HEK293 (cell line): ENCODE data around the gene MFAP3.

ENCODE experiments used
- GLI2 ChIP-seq: fragments of 450-650 bp; formaldehyde crosslinking; IDR thresholded peaks from 2 replicates; pipeline ENCODE4; 2017; ENCODE audit warnings: missing biosample characterization, missing genetic modification characterization, low read depth, borderline replicate concordance
- MYNN ChIP-seq: fragments of 450-650 bp; formaldehyde crosslinking; IDR thresholded peaks from 2 replicates; pipeline ENCODE4 v1.5.1; 2016; ENCODE audit warnings: missing biosample characterization, missing genetic modification characterization, borderline replicate concordance
- SETDB1 ChIP-seq: IDR thresholded peaks from one replicate; pipeline ENCODE4 v1.6.1; 2017; ENCODE audit warnings: mild to moderate bottlenecking, low read length, moderate library complexity, mixed read lengths; ENCODE audit not compliant: insufficient read length
- SP7 ChIP-seq: fragments of 450-650 bp; formaldehyde crosslinking; IDR thresholded peaks from 2 replicates; pipeline ENCODE4 v1.5.1; 2016; ENCODE audit warnings: missing biosample characterization, missing genetic modification characterization
- ZBTB48 ChIP-seq: fragments of 450-650 bp; formaldehyde crosslinking; IDR thresholded peaks from 2 replicates; pipeline ENCODE4 v1.5.1; 2016; ENCODE audit warnings: missing biosample characterization, missing genetic modification characterization
- ZEB2 ChIP-seq: fragments of 450-650 bp; formaldehyde crosslinking; IDR thresholded peaks from 2 replicates; pipeline ENCODE4 v1.5.1; 2016; ENCODE audit warnings: missing biosample characterization, missing genetic modification characterization
- ZNF2 ChIP-seq: fragments of 450-650 bp; formaldehyde crosslinking; IDR thresholded peaks from 2 replicates; pipeline ENCODE4 v1.5.1; 2016; ENCODE audit warnings: missing biosample characterization, missing genetic modification characterization
- ZNF24 ChIP-seq: fragments of 450-650 bp; formaldehyde crosslinking; IDR thresholded peaks from 2 replicates; pipeline ENCODE4 v1.5.1; 2016; ENCODE audit warnings: missing biosample characterization, missing genetic modification characterization
- TF ChIP-seq, protein P1 (sequence below): fragments of 450-650 bp; formaldehyde crosslinking; IDR thresholded peaks from 2 replicates; pipeline ENCODE4 v1.5.1; 2016; ENCODE audit warnings: missing biosample characterization, missing genetic modification characterization
- TF ChIP-seq, protein P2 (sequence below): fragments of 450-650 bp; formaldehyde crosslinking; IDR thresholded peaks from 2 replicates; pipeline ENCODE4 v1.5.1; 2016; ENCODE audit warnings: missing biosample characterization, missing genetic modification characterization
- TF ChIP-seq, protein P3 (sequence below): fragments of 450-650 bp; formaldehyde crosslinking; IDR thresholded peaks from 2 replicates; pipeline ENCODE4 v1.5.1; 2016; ENCODE audit warnings: missing biosample characterization, missing genetic modification characterization
- TF ChIP-seq, protein P4 (sequence below): fragments of 450-650 bp; formaldehyde crosslinking; IDR thresholded peaks from 2 replicates; pipeline ENCODE4 v1.5.1; 2016; ENCODE audit warnings: missing biosample characterization, missing genetic modification characterization

DNA sequence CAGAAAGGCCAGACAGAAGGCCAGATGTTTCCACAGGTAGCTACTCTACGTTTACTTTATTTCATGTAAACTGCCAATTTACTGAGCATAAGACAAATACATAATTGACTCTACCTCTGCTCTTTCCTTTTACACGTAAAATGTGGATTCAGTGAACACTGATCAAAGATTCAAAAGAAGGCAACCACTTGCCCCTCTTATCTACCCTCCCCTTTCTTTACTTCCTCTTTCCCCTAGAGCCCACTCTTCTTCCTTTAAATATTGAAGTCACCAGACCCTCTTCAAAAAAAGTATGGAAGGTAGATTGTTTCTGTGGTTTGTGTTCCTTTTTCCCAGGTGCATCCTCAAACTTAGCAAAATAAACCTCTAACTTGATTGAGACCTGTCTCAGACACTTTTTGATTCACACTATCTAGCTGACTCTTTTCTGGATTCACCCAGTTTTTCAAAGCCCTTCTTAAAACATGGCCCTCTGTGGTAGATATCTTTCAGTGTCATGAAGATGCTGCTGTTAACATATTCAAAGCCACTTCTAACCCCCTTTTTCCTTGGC lies 6.8 kb upstream of the MFAP3 start:
- TF ChIP-seq, protein P1, sequence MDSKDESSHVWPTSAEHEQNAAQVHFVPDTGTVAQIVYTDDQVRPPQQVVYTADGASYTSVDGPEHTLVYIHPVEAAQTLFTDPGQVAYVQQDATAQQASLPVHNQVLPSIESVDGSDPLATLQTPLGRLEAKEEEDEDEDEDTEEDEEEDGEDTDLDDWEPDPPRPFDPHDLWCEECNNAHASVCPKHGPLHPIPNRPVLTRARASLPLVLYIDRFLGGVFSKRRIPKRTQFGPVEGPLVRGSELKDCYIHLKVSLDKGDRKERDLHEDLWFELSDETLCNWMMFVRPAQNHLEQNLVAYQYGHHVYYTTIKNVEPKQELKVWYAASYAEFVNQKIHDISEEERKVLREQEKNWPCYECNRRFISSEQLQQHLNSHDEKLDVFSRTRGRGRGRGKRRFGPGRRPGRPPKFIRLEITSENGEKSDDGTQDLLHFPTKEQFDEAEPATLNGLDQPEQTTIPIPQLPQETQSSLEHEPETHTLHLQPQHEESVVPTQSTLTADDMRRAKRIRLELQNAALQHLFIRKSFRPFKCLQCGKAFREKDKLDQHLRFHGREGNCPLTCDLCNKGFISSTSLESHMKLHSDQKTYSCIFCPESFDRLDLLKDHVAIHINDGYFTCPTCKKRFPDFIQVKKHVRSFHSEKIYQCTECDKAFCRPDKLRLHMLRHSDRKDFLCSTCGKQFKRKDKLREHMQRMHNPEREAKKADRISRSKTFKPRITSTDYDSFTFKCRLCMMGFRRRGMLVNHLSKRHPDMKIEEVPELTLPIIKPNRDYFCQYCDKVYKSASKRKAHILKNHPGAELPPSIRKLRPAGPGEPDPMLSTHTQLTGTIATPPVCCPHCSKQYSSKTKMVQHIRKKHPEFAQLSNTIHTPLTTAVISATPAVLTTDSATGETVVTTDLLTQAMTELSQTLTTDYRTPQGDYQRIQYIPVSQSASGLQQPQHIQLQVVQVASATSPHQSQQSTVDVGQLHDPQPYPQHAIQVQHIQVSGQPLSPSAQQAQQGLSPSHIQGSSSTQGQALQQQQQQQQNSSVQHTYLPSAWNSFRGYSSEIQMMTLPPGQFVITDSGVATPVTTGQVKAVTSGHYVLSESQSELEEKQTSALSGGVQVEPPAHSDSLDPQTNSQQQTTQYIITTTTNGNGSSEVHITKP (tag by site-specific recombination), result no peak
- TF ChIP-seq, protein P2, sequence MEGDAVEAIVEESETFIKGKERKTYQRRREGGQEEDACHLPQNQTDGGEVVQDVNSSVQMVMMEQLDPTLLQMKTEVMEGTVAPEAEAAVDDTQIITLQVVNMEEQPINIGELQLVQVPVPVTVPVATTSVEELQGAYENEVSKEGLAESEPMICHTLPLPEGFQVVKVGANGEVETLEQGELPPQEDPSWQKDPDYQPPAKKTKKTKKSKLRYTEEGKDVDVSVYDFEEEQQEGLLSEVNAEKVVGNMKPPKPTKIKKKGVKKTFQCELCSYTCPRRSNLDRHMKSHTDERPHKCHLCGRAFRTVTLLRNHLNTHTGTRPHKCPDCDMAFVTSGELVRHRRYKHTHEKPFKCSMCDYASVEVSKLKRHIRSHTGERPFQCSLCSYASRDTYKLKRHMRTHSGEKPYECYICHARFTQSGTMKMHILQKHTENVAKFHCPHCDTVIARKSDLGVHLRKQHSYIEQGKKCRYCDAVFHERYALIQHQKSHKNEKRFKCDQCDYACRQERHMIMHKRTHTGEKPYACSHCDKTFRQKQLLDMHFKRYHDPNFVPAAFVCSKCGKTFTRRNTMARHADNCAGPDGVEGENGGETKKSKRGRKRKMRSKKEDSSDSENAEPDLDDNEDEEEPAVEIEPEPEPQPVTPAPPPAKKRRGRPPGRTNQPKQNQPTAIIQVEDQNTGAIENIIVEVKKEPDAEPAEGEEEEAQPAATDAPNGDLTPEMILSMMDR (tag by site-specific recombination), result no peak
- no peak for TF ChIP-seq SETDB1
- no peak for TF ChIP-seq ZNF24 (tag by site-specific recombination)
- TF ChIP-seq, protein P3, sequence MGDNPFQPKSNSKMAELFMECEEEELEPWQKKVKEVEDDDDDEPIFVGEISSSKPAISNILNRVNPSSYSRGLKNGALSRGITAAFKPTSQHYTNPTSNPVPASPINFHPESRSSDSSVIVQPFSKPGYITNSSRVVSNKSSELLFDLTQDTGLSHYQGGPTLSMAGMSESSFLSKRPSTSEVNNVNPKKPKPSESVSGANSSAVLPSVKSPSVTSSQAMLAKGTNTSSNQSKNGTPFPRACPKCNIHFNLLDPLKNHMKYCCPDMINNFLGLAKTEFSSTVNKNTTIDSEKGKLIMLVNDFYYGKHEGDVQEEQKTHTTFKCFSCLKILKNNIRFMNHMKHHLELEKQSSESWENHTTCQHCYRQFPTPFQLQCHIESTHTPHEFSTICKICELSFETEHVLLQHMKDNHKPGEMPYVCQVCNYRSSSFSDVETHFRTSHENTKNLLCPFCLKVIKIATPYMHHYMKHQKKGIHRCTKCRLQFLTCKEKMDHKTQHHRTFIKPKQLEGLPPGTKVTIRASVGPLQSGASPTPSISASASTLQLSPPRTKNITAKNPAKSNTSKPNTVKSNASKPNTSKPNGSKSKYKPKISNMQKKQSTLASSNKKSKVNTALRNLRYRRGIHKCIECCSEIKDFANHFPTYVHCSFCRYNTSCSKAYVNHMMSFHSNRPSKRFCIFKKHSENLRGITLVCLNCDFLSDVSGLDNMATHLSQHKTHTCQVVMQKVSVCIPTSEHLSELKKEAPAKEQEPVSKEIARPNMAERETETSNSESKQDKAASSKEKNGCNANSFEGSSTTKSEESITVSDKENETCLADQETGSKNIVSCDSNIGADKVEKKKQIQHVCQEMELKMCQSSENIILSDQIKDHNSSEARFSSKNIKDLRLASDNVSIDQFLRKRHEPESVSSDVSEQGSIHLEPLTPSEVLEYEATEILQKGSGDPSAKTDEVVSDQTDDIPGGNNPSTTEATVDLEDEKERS (tag by site-specific recombination), result no peak
- no peak for TF ChIP-seq SP7 (tag by site-specific recombination)
- no peak for TF ChIP-seq GLI2
- no peak for TF ChIP-seq ZBTB48 (tag by site-specific recombination)
- TF ChIP-seq, protein P4, sequence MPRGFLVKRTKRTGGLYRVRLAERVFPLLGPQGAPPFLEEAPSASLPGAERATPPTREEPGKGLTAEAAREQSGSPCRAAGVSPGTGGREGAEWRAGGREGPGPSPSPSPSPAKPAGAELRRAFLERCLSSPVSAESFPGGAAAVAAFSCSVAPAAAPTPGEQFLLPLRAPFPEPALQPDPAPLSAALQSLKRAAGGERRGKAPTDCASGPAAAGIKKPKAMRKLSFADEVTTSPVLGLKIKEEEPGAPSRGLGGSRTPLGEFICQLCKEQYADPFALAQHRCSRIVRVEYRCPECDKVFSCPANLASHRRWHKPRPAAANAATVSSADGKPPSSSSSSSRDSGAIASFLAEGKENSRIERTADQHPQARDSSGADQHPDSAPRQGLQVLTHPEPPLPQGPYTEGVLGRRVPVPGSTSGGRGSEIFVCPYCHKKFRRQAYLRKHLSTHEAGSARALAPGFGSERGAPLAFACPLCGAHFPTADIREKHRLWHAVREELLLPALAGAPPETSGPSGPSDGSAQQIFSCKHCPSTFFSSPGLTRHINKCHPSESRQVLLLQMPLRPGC (tag by site-specific recombination), result no peak
- TF ChIP-seq MYNN (tag by site-specific recombination), result no peak
- TF ChIP-seq ZNF2 (tag by site-specific recombination), result no peak
- TF ChIP-seq ZEB2 (tag by site-specific recombination), result no peak
